Measurements from ENCODE around the gene SAT2.

The SAT2 gene

GRCh38 chr17:7576432-7576937 lies 51.1 kb downstream of the SAT2 start:
- Histone ChIP-seq H3K27ac (ENCODE audit: extremely low read depth, low read depth, low read length) (0 out of 2 replicates have a peak overlapping the region, but pooled peaks have one; percentile 20), H3K4me3 (ENCODE audit: low read depth, low read length) (no peak overlapping the region), H3K4me1 (ENCODE audit: control insufficient read depth, insufficient read depth, low read length) (peaks cover 5% of the 10 kb centered on the region), H3K36me3 (ENCODE audit: control insufficient read depth in 2 of 2, insufficient read depth in 1 of 2, low read length in 2 of 2) (peaks cover 39 to 81% of the 10 kb centered on the region in 2 experiments), H3K9me3 (ENCODE audit: control insufficient read depth, insufficient read depth, low read depth, low read length) (no peaks in the 10 kb centered on the region)
- ChIA-PET POLR2A (interaction anchor here (0.6 to 8.2 kb wide), 5 partner anchors 9 to 247 kb away, joined by 3 to 98 read pairs (median 3); partner anchors contain the start of genes MPDU1, TP53 and WRAP53), CTCF (interaction anchor here (1.0 to 1.3 kb wide), 3 partner anchors 10 to 16 kb away, joined by 3 read pairs; partner anchors contain the start of gene SENP3)
- TF ChIP-seq ZNF302 (tag by site-specific recombination; IDR thresholded peaks at IDR 0.05; ENCODE audit: low read depth) (no peak), ZNF37A (tag by site-specific recombination; IDR thresholded peaks at IDR 0.05) (no peak), ZBTB17 (tag by site-specific recombination; IDR thresholded peaks at IDR 0.05) (peak; percentile 43; the same call in 1 of the 2 replicates), ZNF600 (tag by site-specific recombination; IDR thresholded peaks at IDR 0.05) (peak; percentile 82)
